Activated naive CD4-positive, alpha-beta T cell treated with anti-CD3 and anti-CD28 coated beads, Interleukin-2, amount 50 U/mL, for 72 hours (primary cell): ENCODE data around the gene LRRN3. TPM values are rescaled to one million over a fixed set of nuclear protein-coding genes. Genes with fewer than 3 reads are reported as not detected.
"Not testable (repeated sequence)": the region's sequence is repeated elsewhere in the genome, so short reads cannot be mapped to it uniquely, and the experiment has no call there.

Experiments
- ATAC-seq, 2 donors: fragments of 150-1000 bp; cut with Tn5 transposase; 2 replicates each; pipeline ENCODE4 v1.10.0; 2021; ENCODE audit warnings: mild to moderate bottlenecking in 2 of 2, moderate library complexity in 2 of 2
- DNase-seq, 2 donors: peaks; one replicate each; pipeline ENCODE4 v3.0.0; 2021 to 2022; ENCODE audit warnings: low spot score in 2 of 2
- H3K27ac Mint-ChIP-seq, 2 donors: one replicate each; pipeline ENCODE4 v1.8.0; 2022; ENCODE audit warnings: mild to moderate bottlenecking in 2 of 2, mixed read lengths in 2 of 2
- H3K36me3 Mint-ChIP-seq, 2 donors: one replicate each; pipeline ENCODE4 v1.8.0; 2022; ENCODE audit warnings: mixed read lengths in 2 of 2
- H3K9me3 Mint-ChIP-seq, 2 donors: one replicate each; pipeline ENCODE4 v1.8.0; 2022; ENCODE audit warnings: mixed read lengths in 2 of 2
- total RNA-seq, 2 donors: library from RNA; stranded (reverse); gene quantifications; one replicate each; pipeline ENCODE4 v1.2.3, GENCODE V29; 2022

The LRRN3 gene
- total RNA-seq, 2 donors from 2014 or later = 9.3 to 29.6 TPM

- not testable (repeated sequence) for H3K9me3 Mint-ChIP-seq, ATAC-seq, DNase-seq
- H3K27ac Mint-ChIP-seq = peak overlapping the region in 1 of 2 donors; percentile 83
- peaks cover 10 to 14% of the 10 kb centered on the region in 2 donors for H3K36me3 Mint-ChIP-seq
Measured at GRCh38 chr7:111072658-111073057, 18.3 kb upstream of the LRRN3 start.

GRCh38 chr7:111074071-111074747 lies 16.7 kb upstream of the LRRN3 start:
- no peak for DNase-seq
- ATAC-seq = peak; percentile 21 to 67
- H3K9me3 Mint-ChIP-seq = peaks cover 4 to 5% of the 10 kb centered on the region in 2 donors
- H3K27ac Mint-ChIP-seq = peak overlapping the region; percentile 18 to 83
- H3K36me3 Mint-ChIP-seq = peaks cover 10 to 14% of the 10 kb centered on the region in 2 donors

- Mint-ChIP-seq H3K9me3 (peaks cover 4 to 5% of the 10 kb centered on the region in 2 donors), H3K27ac (peak overlapping the region; percentile 18 to 83), H3K36me3 (peaks cover 10 to 14% of the 10 kb centered on the region in 2 donors)
- ATAC-seq (no peak), DNase-seq (no peak)
Measured at GRCh38 chr7:111074748-111075146, 16.2 kb upstream of the LRRN3 start.

GRCh38 chr7:111075498-111075897 lies 15.4 kb upstream of the LRRN3 start:
- DNase-seq = no peak
- ATAC-seq = no peak
- Mint-ChIP-seq H3K27ac (peak overlapping the region; percentile 82 to 84), H3K36me3 (peaks cover 10 to 14% of the 10 kb centered on the region in 2 donors), H3K9me3 (peaks cover 4 to 5% of the 10 kb centered on the region in 2 donors)

GRCh38 chr7:111076205-111076604 lies 14.7 kb upstream of the LRRN3 start:
- peak in 1 of 2 donors; percentile 64 for DNase-seq
- Mint-ChIP-seq H3K27ac (peak overlapping the region; percentile 82 to 84), H3K36me3 (peaks cover 10 to 14% of the 10 kb centered on the region in 2 donors), H3K9me3 (peaks cover 4 to 5% of the 10 kb centered on the region in 2 donors)
- peak; percentile 84 to 94 for ATAC-seq

GRCh38 chr7:111077001-111077400 lies 13.9 kb upstream of the LRRN3 start:
- H3K9me3 Mint-ChIP-seq = peaks cover 4 to 5% of the 10 kb centered on the region in 2 donors
- peak overlapping the region in 1 of 2 donors; percentile 84 for H3K27ac Mint-ChIP-seq
- peaks cover 10 to 14% of the 10 kb centered on the region in 2 donors for H3K36me3 Mint-ChIP-seq
- ATAC-seq (no peak), DNase-seq (no peak)

GRCh38 chr7:111080495-111081105 lies 10.3 kb upstream of the LRRN3 start:
- Mint-ChIP-seq H3K36me3 (peaks cover 4 to 5% of the 10 kb centered on the region in 2 donors), H3K9me3 (peaks cover 0 to 3% of the 10 kb centered on the region in 2 donors), H3K27ac (peak overlapping the region in 1 of 2 donors; percentile 52)
- DNase-seq (no peak), ATAC-seq (no peak)

GRCh38 chr7:111081546-111082267 lies 9.2 kb upstream of the LRRN3 start:
- peak overlapping the region; percentile 22 to 95 for H3K27ac Mint-ChIP-seq
- H3K9me3 Mint-ChIP-seq = no peaks in the 10 kb centered on the region
- DNase-seq = no peak
- ATAC-seq = peak; percentile 35 to 56
- H3K36me3 Mint-ChIP-seq = no peaks in the 10 kb centered on the region

GRCh38 chr7:111082351-111082750 lies 8.6 kb upstream of the LRRN3 start:
- Mint-ChIP-seq H3K9me3 (no peaks in the 10 kb centered on the region), H3K36me3 (no peaks in the 10 kb centered on the region), H3K27ac (peak overlapping the region; percentile 85 to 95)
- ATAC-seq (peak in 1 of 2 donors; percentile 61), DNase-seq (no peak)

- DNase-seq (peak; percentile 34 to 60), ATAC-seq (peak; percentile 86 to 91)
- Mint-ChIP-seq H3K36me3 (no peaks in the 10 kb centered on the region), H3K27ac (peak overlapping the region; percentile 85 to 95), H3K9me3 (no peaks in the 10 kb centered on the region)
Measured at GRCh38 chr7:111083413-111083812, 7.5 kb upstream of the LRRN3 start.

GRCh38 chr7:111085356-111085755 lies 5.6 kb upstream of the LRRN3 start:
- no peaks in the 10 kb centered on the region for H3K36me3 Mint-ChIP-seq
- H3K27ac Mint-ChIP-seq = peak overlapping the region in 1 of 2 donors; percentile 95
- no peaks in the 10 kb centered on the region for H3K9me3 Mint-ChIP-seq
- ATAC-seq (no peak), DNase-seq (no peak)

GRCh38 chr7:111086532-111086931 lies 4.4 kb upstream of the LRRN3 start:
- DNase-seq = no peak
- ATAC-seq = peak; percentile 33 to 46
- Mint-ChIP-seq H3K36me3 (peaks cover 4 to 9% of the 10 kb centered on the region in 2 donors), H3K27ac (peak overlapping the region; percentile 83 to 95), H3K9me3 (no peaks in the 10 kb centered on the region)

GRCh38 chr7:111088328-111088727 lies 2.6 kb upstream of the LRRN3 start:
- Mint-ChIP-seq H3K36me3 (peaks cover 4 to 26% of the 10 kb centered on the region in 2 donors), H3K27ac (peak overlapping the region in 1 of 2 donors; percentile 95), H3K9me3 (no peaks in the 10 kb centered on the region)
- ATAC-seq = no peak
- no peak for DNase-seq

GRCh38 chr7:111089822-111090426 lies 1.0 kb upstream of the LRRN3 start:
- no peak for ATAC-seq
- no peak for DNase-seq
- Mint-ChIP-seq H3K36me3 (peaks cover 4 to 42% of the 10 kb centered on the region in 2 donors), H3K27ac (peak overlapping the region; percentile 14 to 98), H3K9me3 (no peaks in the 10 kb centered on the region)

GRCh38 chr7:111091593-111092358 lies 849 bp downstream of the LRRN3 start:
- ATAC-seq = peak in 1 of 2 donors; percentile 14
- peak overlapping the region; percentile 60 to 98 for H3K27ac Mint-ChIP-seq
- DNase-seq = no peak
- H3K9me3 Mint-ChIP-seq = no peaks in the 10 kb centered on the region
- H3K36me3 Mint-ChIP-seq = peaks cover 4 to 42% of the 10 kb centered on the region in 2 donors
